OCI-LY3 (cell line): ENCODE data around the gene IL25.

Experiments used
- H2AFZ ChIP-seq: fragments of 200-600, 300-600 bp; shearing (Covaris generic); 2 replicates; pipeline ENCODE4 v1.6.0; 2014; ENCODE audit warnings: antibody characterized with exemption, low read depth, low read length
- H3K27ac ChIP-seq: fragments of 200-600, 300-600 bp; sonication (generic); 2 replicates; pipeline ENCODE4 v1.5.1; 2014; ENCODE audit warnings: mild to moderate bottlenecking, low read length, moderate library complexity, mixed read lengths
- H3K27me3 ChIP-seq: fragments of 200-600, 300-600 bp; sonication (generic); 2 replicates; pipeline ENCODE4 v1.6.1; 2014; ENCODE audit warnings: low read depth, low read length, mixed read lengths
- H3K36me3 ChIP-seq: fragments of 200-600, 300-600 bp; sonication (generic); replicated peaks from 2 replicates; pipeline ENCODE3; 2014; ENCODE audit warnings: low read depth, low read length, mixed read lengths
- H3K4me1 ChIP-seq: fragments of 300-600, 200-600 bp; sonication (generic); 2 replicates; pipeline ENCODE4 v1.6.1; 2014; ENCODE audit warnings: low read length, mixed read lengths
- H3K4me2 ChIP-seq: fragments of 200-600, 300-600 bp; sonication (generic); 2 replicates; pipeline ENCODE4 v1.6.1; 2014; ENCODE audit warnings: low read length, mixed read lengths
- H3K4me3 ChIP-seq: fragments of 300-600, 200-600 bp; sonication (generic); 2 replicates; pipeline ENCODE4 v1.5.1; 2014; ENCODE audit warnings: antibody characterized with exemption, mild to moderate bottlenecking, low read length, moderate library complexity
- H3K79me2 ChIP-seq: fragments of 300-600, 200-600 bp; shearing (Covaris generic); 2 replicates; pipeline ENCODE4 v1.6.1; 2014; ENCODE audit warnings: mild to moderate bottlenecking, low read length, mixed read lengths
- H3K9ac ChIP-seq: fragments of 300-600, 200-600 bp; shearing (Covaris generic); 2 replicates; pipeline ENCODE4 v1.6.0; 2014; ENCODE audit warnings: mild to moderate bottlenecking, low read length, moderate library complexity
- H3K9me3 ChIP-seq: fragments of 200-600, 300-600 bp; shearing (Covaris generic); 2 replicates; pipeline ENCODE4 v1.6.1; 2014; ENCODE audit warnings: low read length, mixed read lengths; ENCODE audit not compliant: insufficient read depth
- H4K20me1 ChIP-seq: fragments of 200-600, 300-600 bp; sonication (generic); 2 replicates; pipeline ENCODE4 v1.6.1; 2016; ENCODE audit warnings: low read length, mixed read lengths; ENCODE audit not compliant: insufficient read depth
- CTCF ChIP-seq: fragments of 200-600, 300-600 bp; sonication (generic); IDR thresholded peaks from 2 replicates; pipeline ENCODE4 v1.5.1; 2014; ENCODE audit warnings: antibody characterized with exemption, low read length, low read depth
- EZH2phosphoT487 ChIP-seq: fragments of 200-600 bp; shearing (Covaris generic); IDR thresholded peaks from 2 replicates; pipeline ENCODE4 v1.6.1; 2018; ENCODE audit warnings: antibody characterized with exemption, mixed run types, low read depth

The IL25 gene

DNA sequence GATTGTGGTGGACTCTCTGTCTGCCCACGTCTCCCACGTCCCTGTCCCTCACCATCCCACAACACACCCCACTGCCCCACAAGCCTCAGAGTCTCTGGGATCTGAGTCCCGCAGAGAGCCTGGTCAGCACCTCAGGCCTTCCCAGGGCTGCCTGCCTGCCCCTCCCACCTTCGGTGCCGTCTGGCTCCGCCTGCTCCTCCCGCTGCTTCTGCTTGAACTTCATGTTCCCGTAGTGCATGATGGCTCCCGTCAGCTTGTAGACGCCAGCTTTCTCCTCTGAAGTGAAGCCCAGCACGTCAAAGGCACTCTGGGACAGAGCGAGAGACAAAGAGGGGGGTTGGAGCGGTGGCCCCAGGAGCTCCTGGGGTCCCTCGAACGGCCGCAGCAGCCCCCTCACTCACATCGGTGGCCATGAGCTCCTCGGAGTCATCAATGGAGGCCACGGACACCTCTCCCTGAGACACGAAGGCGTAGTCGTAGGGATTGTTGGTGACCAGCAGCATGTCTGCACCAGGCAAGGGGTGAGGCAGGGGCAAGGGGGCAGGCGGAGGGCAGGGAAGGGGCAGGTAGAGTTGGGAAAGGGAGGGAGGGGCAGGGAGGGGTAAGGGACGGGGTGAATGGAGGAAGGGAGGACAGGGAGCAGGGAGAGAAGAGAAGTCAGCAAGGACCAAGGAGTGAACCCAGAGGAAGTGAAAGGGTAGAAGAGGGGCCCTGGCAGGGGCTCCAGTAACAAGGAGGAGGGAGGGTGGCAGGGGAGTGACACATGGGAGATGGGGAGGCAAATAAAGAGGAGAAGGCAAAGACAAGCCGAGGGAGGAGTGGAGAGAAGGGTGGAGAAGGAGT lies 29.9 kb downstream of the IL25 start:
- Histone ChIP-seq H3K27me3 (no peaks in the 10 kb centered on the region; the same call in 1 of the 2 replicates), H4K20me1 (no peaks in the 10 kb centered on the region), H3K27ac (no peak overlapping the region), H3K4me2 (peak overlapping the region; percentile 72), H3K4me1 (peaks cover 37% of the 10 kb centered on the region), H3K4me3 (peak overlapping the region; percentile 56), H3K9me3 (no peaks in the 10 kb centered on the region), H3K9ac (peak overlapping the region; percentile 16; the same call in 1 of the 2 replicates), H3K36me3 (no peaks in the 10 kb centered on the region), H3K79me2 (no peaks in the 10 kb centered on the region), H2AFZ (peak overlapping the region; percentile 46; the same call in 1 of the 2 replicates)
- TF ChIP-seq CTCF = no peak
- TF ChIP-seq EZH2phosphoT487 = no peak

DNA sequence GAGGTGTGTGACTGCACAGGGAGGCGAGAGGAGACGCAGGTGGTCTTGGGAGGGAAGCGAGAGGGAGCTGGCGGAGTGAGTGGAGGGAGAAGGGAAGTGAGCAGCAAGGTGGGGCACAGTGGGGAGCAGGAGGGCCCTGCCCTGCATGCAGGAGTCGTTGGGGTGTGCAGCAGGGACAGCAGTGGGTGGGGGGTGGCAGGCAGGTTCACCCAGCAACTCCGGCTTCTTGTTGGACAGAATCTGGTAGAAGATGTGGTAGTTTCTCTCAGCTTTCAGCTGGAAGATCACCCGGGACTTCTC lies 30.5 kb downstream of the IL25 start:
- Histone ChIP-seq H3K79me2 (no peaks in the 10 kb centered on the region), H3K27ac (no peak overlapping the region), H3K36me3 (no peaks in the 10 kb centered on the region), H3K4me2 (peak overlapping the region; percentile 72), H3K27me3 (no peaks in the 10 kb centered on the region; the same call in 1 of the 2 replicates), H2AFZ (peak overlapping the region; percentile 46; the same call in 1 of the 2 replicates), H3K9ac (peak overlapping the region; percentile 16; the same call in 1 of the 2 replicates), H3K4me1 (peaks cover 37% of the 10 kb centered on the region), H4K20me1 (no peaks in the 10 kb centered on the region), H3K9me3 (no peaks in the 10 kb centered on the region), H3K4me3 (peak overlapping the region; percentile 56)
- TF ChIP-seq EZH2phosphoT487 (no peak), CTCF (no peak)

- Histone ChIP-seq H3K9me3 (no peaks in the 10 kb centered on the region), H2AFZ (no peak overlapping the region), H3K79me2 (no peaks in the 10 kb centered on the region), H3K4me2 (no peak overlapping the region), H4K20me1 (no peaks in the 10 kb centered on the region), H3K4me3 (no peak overlapping the region), H3K9ac (no peak overlapping the region), H3K27ac (no peak overlapping the region), H3K4me1 (peaks cover 45% of the 10 kb centered on the region), H3K27me3 (no peaks in the 10 kb centered on the region; the same call in 1 of the 2 replicates), H3K36me3 (no peaks in the 10 kb centered on the region)
- TF ChIP-seq CTCF (no peak), EZH2phosphoT487 (no peak)
These were observed 31.3 kb downstream of the IL25 start for GRCh38 chr14:23403908-23404307.

DNA sequence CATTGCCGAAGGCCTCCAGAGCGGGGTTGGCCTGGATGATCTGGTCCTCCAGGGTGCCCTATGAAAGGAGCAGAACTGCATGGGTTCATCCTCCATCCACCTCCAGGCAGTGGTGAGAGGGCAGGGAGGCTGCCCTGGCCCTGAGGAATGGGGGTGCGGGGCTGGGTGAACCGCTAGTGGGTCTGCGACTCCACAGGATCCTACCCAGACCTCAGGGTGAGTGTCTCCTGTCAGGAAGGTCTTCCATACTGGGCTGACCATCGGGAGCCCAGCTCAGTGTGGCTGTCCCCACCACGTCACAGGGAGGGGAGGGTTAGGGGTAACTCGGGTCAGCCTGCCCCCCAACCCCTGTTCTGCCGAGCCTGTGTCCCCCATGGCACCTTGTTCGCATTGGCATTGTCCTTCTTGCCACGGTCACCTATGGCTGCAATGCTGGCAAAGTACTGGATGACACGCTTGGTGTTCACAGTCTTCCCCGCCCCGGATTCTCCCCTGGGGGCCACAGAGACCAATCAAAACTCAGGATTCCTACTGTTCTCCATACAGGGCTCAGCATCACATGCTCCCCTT lies 31.8 kb downstream of the IL25 start:
- TF ChIP-seq CTCF (no peak), EZH2phosphoT487 (no peak)
- no peaks in the 10 kb centered on the region for H3K79me2 ChIP-seq
- H3K4me1 ChIP-seq = peaks cover 50% of the 10 kb centered on the region
- H3K27me3 ChIP-seq = no peaks in the 10 kb centered on the region; the same call in 1 of the 2 replicates
- no peak overlapping the region for H3K27ac ChIP-seq
- H3K9me3 ChIP-seq = no peaks in the 10 kb centered on the region
- no peak overlapping the region for H3K4me2 ChIP-seq
- no peaks in the 10 kb centered on the region for H4K20me1 ChIP-seq
- no peak overlapping the region for H2AFZ ChIP-seq
- H3K4me3 ChIP-seq = no peak overlapping the region
- no peaks in the 10 kb centered on the region for H3K36me3 ChIP-seq
- H3K9ac ChIP-seq = no peak overlapping the region
